HL-60 (cell line): ENCODE results near the gene METTL25.

Experiments
- GABPA ChIP-seq: IDR thresholded peaks from 2 replicates; pipeline ENCODE4 v1.6.1; 2012; ENCODE audit warnings: low read depth
- POLR2AphosphoS5 ChIP-seq: IDR thresholded peaks from 2 replicates; pipeline ENCODE4 v1.6.1; 2012; ENCODE audit warnings: low read depth
- TF ChIP-seq, protein P1 (sequence below): IDR thresholded peaks from one replicate; pipeline ENCODE4 v1.5.1; 2011; ENCODE audit warnings: low read length, control low read depth, inconsistent platforms; ENCODE audit not compliant: insufficient read depth

- TF ChIP-seq, protein P1, sequence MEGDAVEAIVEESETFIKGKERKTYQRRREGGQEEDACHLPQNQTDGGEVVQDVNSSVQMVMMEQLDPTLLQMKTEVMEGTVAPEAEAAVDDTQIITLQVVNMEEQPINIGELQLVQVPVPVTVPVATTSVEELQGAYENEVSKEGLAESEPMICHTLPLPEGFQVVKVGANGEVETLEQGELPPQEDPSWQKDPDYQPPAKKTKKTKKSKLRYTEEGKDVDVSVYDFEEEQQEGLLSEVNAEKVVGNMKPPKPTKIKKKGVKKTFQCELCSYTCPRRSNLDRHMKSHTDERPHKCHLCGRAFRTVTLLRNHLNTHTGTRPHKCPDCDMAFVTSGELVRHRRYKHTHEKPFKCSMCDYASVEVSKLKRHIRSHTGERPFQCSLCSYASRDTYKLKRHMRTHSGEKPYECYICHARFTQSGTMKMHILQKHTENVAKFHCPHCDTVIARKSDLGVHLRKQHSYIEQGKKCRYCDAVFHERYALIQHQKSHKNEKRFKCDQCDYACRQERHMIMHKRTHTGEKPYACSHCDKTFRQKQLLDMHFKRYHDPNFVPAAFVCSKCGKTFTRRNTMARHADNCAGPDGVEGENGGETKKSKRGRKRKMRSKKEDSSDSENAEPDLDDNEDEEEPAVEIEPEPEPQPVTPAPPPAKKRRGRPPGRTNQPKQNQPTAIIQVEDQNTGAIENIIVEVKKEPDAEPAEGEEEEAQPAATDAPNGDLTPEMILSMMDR, result no peak
- TF ChIP-seq GABPA (no peak), POLR2AphosphoS5 (no peak)
These were observed 103.1 kb downstream of the METTL25 start for GRCh38 chr12:82461393-82461792.
